Neural crest cell (in vitro differentiated cells): ENCODE data around the gene SCO1. TPM values are rescaled to one million over a fixed set of nuclear protein-coding genes. Genes with fewer than 3 reads are reported as not detected.
"Not testable (repeated sequence)": the region's sequence is repeated elsewhere in the genome, so short reads cannot be mapped to it uniquely, and the experiment has no call there.

Experiments
- DNase-seq: peaks from one replicate; pipeline ENCODE4 v3.0.0; 2021; ENCODE audit warnings: low read depth, mixed read lengths, low spot score
- H3K27ac Mint-ChIP-seq: one replicate; pipeline ENCODE4 v1.8.0; 2021; ENCODE audit warnings: mild to moderate bottlenecking, mixed read lengths; ENCODE audit not compliant: unreplicated experiment
- H3K27me3 Mint-ChIP-seq: 2 replicates; pipeline ENCODE4 v1.8.0; 2021; ENCODE audit warnings: low read depth, mild to moderate bottlenecking, mixed read lengths
- H3K36me3 Mint-ChIP-seq: 2 replicates; pipeline ENCODE4 v1.8.0; 2021; ENCODE audit warnings: low read depth, mild to moderate bottlenecking, mixed read lengths
- H3K4me1 Mint-ChIP-seq: 2 replicates; pipeline ENCODE4 v1.8.0; 2021; ENCODE audit warnings: mixed read lengths
- H3K4me3 Mint-ChIP-seq: one replicate; pipeline ENCODE4 v1.8.0; 2021; ENCODE audit warnings: mild to moderate bottlenecking, mixed read lengths
- H3K9me3 Mint-ChIP-seq: 2 replicates; pipeline ENCODE4 v1.8.0; 2021; ENCODE audit warnings: mixed read lengths
- CTCF ChIP-seq: fragments of 200-600 bp; sonication (generic); conservative IDR thresholded peaks from 2 replicates; pipeline ENCODE4 v1.5.0; 2021; ENCODE audit warnings: antibody characterized with exemption, mild to moderate bottlenecking
- total RNA-seq: library from RNA; stranded (reverse); gene quantifications from 2 replicates; pipeline ENCODE4 v1.2.1, GENCODE V29; 2021

The SCO1 gene
- total RNA-seq, 1 donor from 2014 or later = 36.2 TPM

- DNase-seq = peak; percentile 69
- peaks cover 7% of the 10 kb centered on the region for H3K27me3 Mint-ChIP-seq
- H3K4me1 Mint-ChIP-seq = peaks cover 14% of the 10 kb centered on the region
- no peak overlapping the region for H3K4me3 Mint-ChIP-seq
- H3K9me3 Mint-ChIP-seq = no peaks in the 10 kb centered on the region
- TF ChIP-seq CTCF = peak; percentile 84
- no peak overlapping the region for H3K27ac Mint-ChIP-seq
- H3K36me3 Mint-ChIP-seq = no peaks in the 10 kb centered on the region
Measured at GRCh38 chr17:10737168-10737622, 39.9 kb upstream of the SCO1 start.

GRCh38 chr17:10735821-10736220, 38.5 kb upstream of the SCO1 start:
- TF ChIP-seq CTCF = no peak
- Mint-ChIP-seq H3K4me1 (peaks cover 22% of the 10 kb centered on the region), H3K9me3 (no peaks in the 10 kb centered on the region), H3K4me3 (no peak overlapping the region), H3K27ac (no peak overlapping the region), H3K36me3 (no peaks in the 10 kb centered on the region), H3K27me3 (peaks cover 7% of the 10 kb centered on the region)
- no peak for DNase-seq

- Mint-ChIP-seq H3K4me1 (peaks cover 26% of the 10 kb centered on the region), H3K9me3 (no peaks in the 10 kb centered on the region), H3K27me3 (peaks cover 7% of the 10 kb centered on the region), H3K4me3 (no peak overlapping the region), H3K27ac (no peak overlapping the region), H3K36me3 (no peaks in the 10 kb centered on the region)
- no peak for DNase-seq
- no peak for TF ChIP-seq CTCF
Measured at GRCh38 chr17:10735251-10735650, 37.9 kb upstream of the SCO1 start.

GRCh38 chr17:10733666-10734065, 36.3 kb upstream of the SCO1 start:
- H3K27me3 Mint-ChIP-seq = peaks cover 2% of the 10 kb centered on the region
- H3K4me3 Mint-ChIP-seq = no peak overlapping the region
- no peak overlapping the region for H3K27ac Mint-ChIP-seq
- no peak for TF ChIP-seq CTCF
- no peaks in the 10 kb centered on the region for H3K36me3 Mint-ChIP-seq
- no peak for DNase-seq
- H3K9me3 Mint-ChIP-seq = no peaks in the 10 kb centered on the region
- peaks cover 25% of the 10 kb centered on the region for H3K4me1 Mint-ChIP-seq

- H3K4me3 Mint-ChIP-seq, H3K27me3 Mint-ChIP-seq, DNase-seq, H3K27ac Mint-ChIP-seq, H3K36me3 Mint-ChIP-seq, H3K9me3 Mint-ChIP-seq: not testable (repeated sequence)
- H3K4me1 Mint-ChIP-seq = peaks cover 22% of the 10 kb centered on the region
Measured at GRCh38 chr17:10732121-10732520, 34.8 kb upstream of the SCO1 start.

GRCh38 chr17:10731408-10731879, 34.1 kb upstream of the SCO1 start:
- H3K36me3 Mint-ChIP-seq = no peaks in the 10 kb centered on the region
- no peaks in the 10 kb centered on the region for H3K9me3 Mint-ChIP-seq
- peak overlapping the region; percentile 95 for H3K4me3 Mint-ChIP-seq
- no peak overlapping the region for H3K27ac Mint-ChIP-seq
- peaks cover 21% of the 10 kb centered on the region for H3K4me1 Mint-ChIP-seq
- no peaks in the 10 kb centered on the region for H3K27me3 Mint-ChIP-seq
- no peak for DNase-seq
- no peak for TF ChIP-seq CTCF

- not testable (repeated sequence) for H3K36me3 Mint-ChIP-seq, H3K27me3 Mint-ChIP-seq, H3K9me3 Mint-ChIP-seq, DNase-seq
- Mint-ChIP-seq H3K4me3 (peak overlapping the region; percentile 95), H3K27ac (peak overlapping the region; percentile 93), H3K4me1 (peaks cover 21% of the 10 kb centered on the region)
Measured at GRCh38 chr17:10730247-10730646, 32.9 kb upstream of the SCO1 start.
